Common myeloid progenitor, CD34-positive (primary cell): Measurements from ENCODE around the gene CDCA5.

Source experiments
- CTCF ChIA-PET: fragments of 350-600 bp; sonication (Branson Sonifier 250); formaldehyde crosslinking; loops from one replicate; lab custom pipeline; 2021; ENCODE audit warnings: antibody characterized with exemption; lab: Charles Lee
- POLR2A ChIA-PET: fragments of 350-600 bp; sonication (Branson Sonifier 250); formaldehyde crosslinking; loops from one replicate; lab custom pipeline; 2021; ENCODE audit warnings: antibody characterized with exemption; lab: Charles Lee
- DNase-seq, 3 donors: peaks; one replicate each; pipeline versions ENCODE4 v3.0.0 to v3.0.0-alpha.2; 2013
- H3K27ac ChIP-seq, 2 experiments: 1 replicate in 1 of 2; 2 replicates in 1 of 2; pipeline ENCODE4 v1.7.0; 2013; ENCODE audit warnings: inconsistent platforms in 2 of 2, low read length in 2 of 2, mild to moderate bottlenecking in 2 of 2, low read depth in 1 of 2, moderate library complexity in 1 of 2; ENCODE audit not compliant: severe bottlenecking in 2 of 2, insufficient read depth in 1 of 2, poor library complexity in 1 of 2
- H3K27me3 ChIP-seq, 5 experiments: replicated peaks in 2 of 5; 1 replicate in 3 of 5; 2 replicates in 2 of 5; pipeline versions ENCODE4 v1.6.1 to v1.7.0; 2013; ENCODE audit warnings: low read length in 4 of 5, mild to moderate bottlenecking in 2 of 5, moderate library complexity in 2 of 5, inconsistent platforms in 1 of 5; ENCODE audit not compliant: insufficient read depth in 5 of 5, control insufficient read depth in 4 of 5
- H3K36me3 ChIP-seq, 4 experiments: 1 replicate in 2 of 4; 2 replicates in 2 of 4; pipeline versions ENCODE4 v1.6.1 to v1.7.0; 2013; ENCODE audit warnings: low read length in 3 of 4, control low read depth in 1 of 4, mild to moderate bottlenecking in 1 of 4; ENCODE audit not compliant: control insufficient read depth in 4 of 4, insufficient read depth in 4 of 4
- H3K4me1 ChIP-seq, 4 experiments: 1 replicate in 3 of 4; 2 replicates in 1 of 4; pipeline versions ENCODE4 v1.6.1 to v1.7.1; 2013; ENCODE audit warnings: low read length in 3 of 4, mild to moderate bottlenecking in 3 of 4, control low read depth in 1 of 4, inconsistent platforms in 1 of 4, moderate library complexity in 1 of 4; ENCODE audit not compliant: control insufficient read depth in 4 of 4, insufficient read depth in 4 of 4; ENCODE audit errors: control extremely low read depth in 1 of 4
- H3K4me3 ChIP-seq, 7 experiments: 1 replicate in 4 of 7; 2 replicates in 3 of 7; pipeline versions ENCODE4 v1.5.1 to v1.7.0; 2013; ENCODE audit warnings: mild to moderate bottlenecking in 7 of 7, low read length in 6 of 7, moderate library complexity in 6 of 7, inconsistent platforms in 2 of 7, low read depth in 2 of 7, control low read depth in 1 of 7; ENCODE audit not compliant: insufficient read depth in 4 of 7, control insufficient read depth in 1 of 7; ENCODE audit errors: extremely low read depth in 1 of 7
- H3K9me3 ChIP-seq, 5 experiments: 1 replicate in 4 of 5; 2 replicates in 1 of 5; pipeline versions ENCODE4 v1.6.1 to v1.7.1; 2013; ENCODE audit warnings: low read length in 4 of 5, mild to moderate bottlenecking in 2 of 5, inconsistent platforms in 1 of 5, low read depth in 1 of 5, moderate library complexity in 1 of 5; ENCODE audit not compliant: control insufficient read depth in 4 of 5, insufficient read depth in 2 of 5; ENCODE audit errors: control extremely low read depth in 1 of 5
- WGBS: methylation state at CpG from one replicate; pipeline ENCODE4 v1.1.5; 2013; ENCODE audit not compliant: insufficient coverage; 5-methylcytosine and 5-hydroxymethylcytosine counted together

Gene CDCA5

DNA sequence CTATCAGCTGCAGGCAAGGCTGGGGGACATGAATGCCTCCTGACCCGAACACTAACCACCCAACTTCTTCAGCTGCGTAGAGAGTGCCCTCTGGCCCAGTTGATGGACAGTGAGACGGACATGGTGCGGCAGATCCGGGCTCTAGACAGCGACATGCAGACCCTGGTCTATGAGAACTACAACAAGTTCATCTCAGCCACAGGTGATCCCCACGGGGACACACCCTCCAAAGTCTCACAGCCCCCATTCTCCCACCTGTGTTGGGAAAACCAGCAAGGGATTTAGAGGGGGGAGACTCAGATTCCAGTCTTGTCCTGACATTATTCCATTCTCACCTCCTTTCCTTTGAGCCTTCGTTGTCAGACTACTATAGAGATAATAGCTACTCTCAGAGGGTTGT is 13.1 kb upstream of the CDCA5 start:
- 66% methylated on average over 5 of the region's 8 CpGs for WGBS
- ChIA-PET CTCF (interaction anchor here (0.8 to 4.9 kb wide), 7 partner anchors 9 to 248 kb away, joined by 3 to 56 read pairs (median 4); partner anchors contain the start of genes ARL2 and TM7SF2), POLR2A (interaction anchor here (1.2 to 1.6 kb wide), 3 partner anchors 14 to 84 kb away, joined by 3 to 5 read pairs (median 5); partner anchors contain the start of gene TM7SF2)
- Histone ChIP-seq H3K27ac (peak overlapping the region; percentile 68 to 86), H3K27me3 (no peaks in the 10 kb centered on the region), H3K9me3 (no peaks in the 10 kb centered on the region), H3K36me3 (peaks cover 0 to 15% (median 10%) of the 10 kb centered on the region in 4 experiments), H3K4me1 (peaks cover 4 to 15% (median 9%) of the 10 kb centered on the region in 4 experiments), H3K4me3 (peak overlapping the region in 6 of 7 experiments; percentile 62 to 91 (median 80))
- DNase-seq, result no peak

DNA sequence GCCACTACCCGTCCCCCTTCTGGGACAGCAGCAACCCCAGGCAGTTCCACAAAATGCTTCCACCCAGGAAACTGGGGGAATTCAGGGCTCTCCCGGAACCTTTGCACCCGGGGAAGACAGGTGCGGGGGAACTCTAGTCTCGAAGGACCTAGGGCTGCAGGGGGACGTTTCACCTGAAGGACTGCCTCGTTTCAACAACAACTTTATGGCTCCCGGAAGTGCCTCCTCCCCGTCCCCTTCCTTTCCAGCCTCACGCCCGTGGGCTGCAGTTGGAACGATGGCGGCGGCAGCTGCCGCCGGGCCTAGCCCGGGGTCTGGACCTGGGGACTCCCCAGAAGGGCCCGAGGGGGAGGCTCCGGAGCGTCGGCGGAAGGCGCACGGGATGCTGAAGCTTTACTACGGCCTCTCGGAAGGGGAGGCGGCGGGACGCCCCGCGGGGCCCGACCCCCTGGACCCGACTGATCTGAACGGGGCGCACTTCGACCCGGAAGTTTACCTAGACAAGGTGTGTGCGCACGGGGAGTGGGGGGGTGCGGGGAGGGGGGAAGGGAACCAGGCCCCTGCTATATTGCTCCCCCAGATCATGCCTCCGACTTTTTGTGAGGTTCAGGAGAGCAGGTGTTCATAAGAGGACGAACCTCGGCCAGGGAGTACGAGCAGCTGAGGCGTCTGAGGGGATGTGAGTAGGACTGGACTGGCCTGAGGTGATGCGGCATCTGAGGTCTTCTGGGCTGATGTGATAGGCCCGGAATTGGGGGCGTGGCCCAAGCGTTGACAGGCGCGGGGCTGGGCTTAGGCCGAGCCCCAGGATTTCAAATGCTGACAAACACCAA is 12.3 kb upstream of the CDCA5 start, which contains the start of gene VPS51:
VPS51 (plus strand) TSS at position 241 of the 833 bp plus-strand sequence; CDS start at position 278, 37 bp downstream.
- no peaks in the 10 kb centered on the region for H3K9me3 ChIP-seq
- H3K4me3 ChIP-seq, result peak within 1 kb of the TSS; percentile 47 to 91 (median 78)
- peak; percentile 94 to 96 (median 96) for DNase-seq
- peaks cover 0 to 13% (median 9%) of the 10 kb centered on the region in 4 experiments for H3K36me3 ChIP-seq
- CTCF ChIA-PET, result interaction anchor here (0.6 to 4.9 kb wide), 7 partner anchors 9 to 789 kb away, joined by 3 to 56 read pairs (median 3); partner anchors contain the start of gene TM7SF2
- no peaks in the 10 kb centered on the region for H3K27me3 ChIP-seq
- peaks cover 4 to 15% (median 9%) of the 10 kb centered on the region in 4 experiments for H3K4me1 ChIP-seq
- peak within 1 kb of the TSS; percentile 68 to 86 for H3K27ac ChIP-seq
- POLR2A ChIA-PET, result interaction anchor here (1.2 to 2.0 kb wide), 4 partner anchors 10 to 85 kb away, joined by 3 to 5 read pairs (median 5); partner anchors contain the start of gene TM7SF2
- 0% methylated on average over 35 of the region's 52 CpGs for WGBS

DNA sequence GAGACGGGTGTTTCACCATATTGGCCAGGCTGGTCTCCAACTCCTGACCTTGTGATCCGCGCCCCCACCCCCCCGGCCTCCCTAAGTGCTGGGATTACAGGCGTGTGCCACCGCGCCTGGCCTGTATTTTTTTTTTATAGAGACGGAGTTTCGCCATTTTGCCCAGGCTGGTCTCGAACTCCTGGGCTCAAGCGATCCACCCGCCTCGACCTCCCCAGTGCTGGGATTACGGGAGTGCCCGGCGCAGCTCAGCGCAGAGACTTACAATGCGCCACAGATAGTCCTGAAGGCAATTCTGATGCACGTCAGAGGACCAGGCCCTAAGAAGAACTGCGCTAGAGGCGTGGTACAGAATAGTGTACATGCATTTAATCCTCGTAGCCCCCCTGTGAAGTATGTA is 11.6 kb upstream of the CDCA5 start:
- peak overlapping the region in 4 of 7 experiments; percentile 77 to 91 (median 82) for H3K4me3 ChIP-seq
- H3K4me1 ChIP-seq, result peaks cover 4 to 15% (median 9%) of the 10 kb centered on the region in 4 experiments
- peak overlapping the region; percentile 68 to 86 for H3K27ac ChIP-seq
- H3K27me3 ChIP-seq, result no peaks in the 10 kb centered on the region
- 85% methylated on average over 21 of the region's 22 CpGs for WGBS
- ChIA-PET POLR2A (interaction anchor here (1.4 to 2.0 kb wide), 3 partner anchors 9 to 86 kb away, joined by 5 read pairs; partner anchors contain the start of gene TM7SF2), CTCF (interaction anchor here (0.6 to 4.9 kb wide), 4 partner anchors 10 to 789 kb away, joined by 3 to 56 read pairs (median 4); partner anchors contain the start of genes CDCA5, TM7SF2 and ZFPL1)
- H3K36me3 ChIP-seq, result peaks cover 0 to 13% (median 9%) of the 10 kb centered on the region in 4 experiments
- no peak for DNase-seq
- no peaks in the 10 kb centered on the region for H3K9me3 ChIP-seq

DNA sequence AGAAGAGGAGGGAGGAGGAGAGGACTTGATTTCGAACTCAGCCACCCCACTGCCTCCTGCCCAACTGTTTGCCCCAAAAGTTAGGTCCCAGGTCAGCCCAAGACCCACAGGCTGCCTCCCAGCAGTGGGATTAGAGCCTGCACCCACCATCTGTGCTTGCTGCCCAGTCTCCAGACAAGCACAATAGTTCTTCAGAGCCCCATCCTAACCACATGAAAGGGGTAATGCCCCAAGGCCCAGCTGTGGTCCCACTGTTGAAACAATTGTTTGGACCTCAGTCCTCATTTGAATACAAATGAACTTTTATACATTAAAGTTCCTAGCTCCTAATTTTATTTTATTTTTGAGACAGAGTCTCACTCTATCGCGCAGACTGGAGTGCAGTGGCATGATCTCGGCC is 6.8 kb upstream of the CDCA5 start:
- peaks cover 1 to 41% (median 32%) of the 10 kb centered on the region in 4 experiments for H3K36me3 ChIP-seq
- no peak overlapping the region for H3K4me3 ChIP-seq
- POLR2A ChIA-PET, result no interaction called here
- no peak overlapping the region for H3K27ac ChIP-seq
- CTCF ChIA-PET, result interaction anchor here (1.0 kb wide), 2 partner anchors 11 to 15 kb away, joined by 3 read pairs; no protein-coding TSS in a partner anchor
- WGBS, result 94% methylated on average over 3 of the region's 4 CpGs
- no peaks in the 10 kb centered on the region for H3K9me3 ChIP-seq
- peaks cover 0 to 2% (median under 1%) of the 10 kb centered on the region in 4 experiments for H3K4me1 ChIP-seq
- no peaks in the 10 kb centered on the region for H3K27me3 ChIP-seq
- DNase-seq, result no peak

DNA sequence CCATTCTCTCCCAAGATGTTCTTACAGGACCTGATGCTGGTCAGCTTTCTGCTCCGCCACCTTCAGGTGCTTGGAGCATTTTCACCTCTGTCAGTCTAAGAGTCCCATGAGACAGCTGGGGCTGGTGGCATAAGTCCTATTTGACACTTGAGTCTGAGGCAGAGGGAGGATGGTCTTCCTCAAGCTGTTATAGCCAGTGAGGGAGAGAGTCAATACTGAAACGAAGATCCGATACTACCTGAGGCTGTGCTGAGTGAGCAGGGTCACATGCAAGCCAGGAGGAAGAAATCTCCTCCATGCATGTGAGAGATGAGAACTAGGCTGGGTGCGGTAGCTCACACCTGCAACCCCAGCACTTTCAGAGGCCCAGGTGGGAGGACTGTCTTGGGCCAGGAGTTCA is 5.8 kb upstream of the CDCA5 start:
- Histone ChIP-seq H3K4me3 (no peak overlapping the region), H3K36me3 (peaks cover 4 to 47% (median 35%) of the 10 kb centered on the region in 4 experiments), H3K9me3 (no peaks in the 10 kb centered on the region), H3K27ac (no peak overlapping the region), H3K4me1 (peaks cover 0 to 9% (median 8%) of the 10 kb centered on the region in 4 experiments), H3K27me3 (no peaks in the 10 kb centered on the region)
- CTCF ChIA-PET, result interaction anchor here (1.0 to 1.1 kb wide), 2 partner anchors 9 to 12 kb away, joined by 3 read pairs; no protein-coding TSS in a partner anchor
- 100% methylated on average over 2 of the region's 4 CpGs for WGBS
- POLR2A ChIA-PET, result no interaction called here
- no peak for DNase-seq

DNA sequence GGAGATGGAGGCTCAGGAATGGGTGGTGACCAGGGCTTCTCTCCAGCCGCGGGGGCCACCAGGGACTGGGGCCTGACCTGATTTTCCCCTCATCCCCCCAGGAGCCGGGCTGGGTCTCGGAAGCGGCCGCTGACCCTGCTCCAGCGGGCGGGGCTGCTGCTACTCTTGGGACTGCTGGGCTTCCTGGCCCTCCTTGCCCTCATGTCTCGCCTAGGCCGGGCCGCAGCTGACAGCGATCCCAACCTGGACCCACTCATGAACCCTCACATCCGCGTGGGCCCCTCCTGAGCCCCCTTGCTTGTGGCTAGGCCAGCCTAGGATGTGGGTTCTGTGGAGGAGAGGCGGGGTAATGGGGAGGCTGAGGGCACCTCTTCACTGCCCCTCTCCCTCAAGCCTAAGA is 4.0 kb upstream of the CDCA5 start:
- ChIA-PET CTCF (no interaction called here), POLR2A (no interaction called here)
- Histone ChIP-seq H3K36me3 (peaks cover 4 to 47% (median 35%) of the 10 kb centered on the region in 4 experiments), H3K4me3 (no peak overlapping the region), H3K4me1 (peaks cover 7 to 22% (median 21%) of the 10 kb centered on the region in 4 experiments), H3K9me3 (no peaks in the 10 kb centered on the region), H3K27ac (no peak overlapping the region), H3K27me3 (no peaks in the 10 kb centered on the region)
- WGBS, result 96% methylated on average over 14 of the region's 15 CpGs
- no peak for DNase-seq
